Activated T-cell treated with anti-CD3 and anti-CD28 coated beads for 48 hours (primary cell): ENCODE measurements around the gene PGC.
A peak's percentile ranks its signal among the peaks of the same experiment; 100 is the strongest.

Experiments used
- DNase-seq: peaks from one replicate; pipeline ENCODE4 v3.0.0-alpha.2; 2020; ENCODE audit warnings: low read depth

The PGC gene

DNA sequence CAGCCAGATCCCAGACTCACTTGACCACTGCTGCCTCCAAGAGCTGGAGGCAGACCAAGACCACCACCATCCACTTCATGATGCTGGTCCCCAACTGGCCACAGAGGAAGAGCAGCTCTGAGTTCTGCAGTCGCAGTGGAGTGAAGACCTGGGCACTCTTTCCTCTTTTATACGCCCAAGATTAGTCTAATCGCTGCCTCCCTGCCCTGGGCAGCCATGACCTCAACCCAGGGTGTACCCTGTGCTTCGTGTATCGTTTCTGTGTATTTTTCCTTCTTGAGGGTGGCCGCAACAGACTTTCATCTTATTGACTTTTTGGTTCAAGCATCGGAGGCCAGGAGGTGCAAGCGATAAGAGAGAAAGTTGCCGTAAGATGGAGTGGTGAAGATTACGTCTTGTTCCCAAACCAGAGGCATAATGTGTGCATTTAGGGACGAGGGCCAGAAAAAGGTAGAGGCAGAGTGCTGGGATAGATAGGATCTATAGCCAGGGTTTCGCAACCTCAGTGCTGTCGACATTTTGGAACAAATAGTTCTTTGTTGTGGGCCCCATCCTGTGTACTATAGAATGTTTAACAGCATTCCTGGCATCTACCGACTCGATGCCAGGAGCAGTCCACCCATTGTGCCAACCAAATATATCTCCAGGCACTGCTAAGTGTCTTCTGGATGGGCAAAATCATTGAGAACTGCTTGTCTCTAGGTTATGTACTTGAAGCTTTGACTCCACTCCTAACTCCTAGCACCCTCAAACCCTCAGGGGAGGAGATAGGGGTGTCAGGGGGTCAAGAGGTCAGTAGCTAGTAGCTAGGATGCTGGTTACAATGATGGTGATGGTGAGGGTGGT is at the start of gene PGC:
TSS of gene PGC (minus strand) at position 142 of the 846 bp plus-strand sequence. CDS start at position 79, 63 bp downstream.
- DNase-seq, result no peak

DNA sequence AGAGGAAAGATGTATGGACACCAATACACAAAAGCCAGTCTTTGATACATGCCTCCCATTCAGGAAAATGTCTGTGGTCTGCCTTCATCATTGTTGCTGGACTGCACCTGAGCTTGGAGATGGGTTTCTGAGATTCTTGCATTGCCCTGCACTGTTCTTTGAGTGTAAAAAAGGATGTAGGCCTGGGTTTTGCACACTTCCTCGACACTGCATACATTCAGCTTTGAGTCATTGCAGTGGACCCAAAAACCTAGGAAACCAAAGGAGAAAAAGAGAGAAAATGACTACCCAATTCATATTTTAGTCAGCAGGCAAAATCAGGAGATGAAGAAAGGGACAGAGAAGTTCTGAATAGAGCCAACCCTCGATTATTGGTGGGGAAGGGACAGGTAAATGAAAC is 49.3 kb upstream of the PGC start:
- no peak for DNase-seq

DNA sequence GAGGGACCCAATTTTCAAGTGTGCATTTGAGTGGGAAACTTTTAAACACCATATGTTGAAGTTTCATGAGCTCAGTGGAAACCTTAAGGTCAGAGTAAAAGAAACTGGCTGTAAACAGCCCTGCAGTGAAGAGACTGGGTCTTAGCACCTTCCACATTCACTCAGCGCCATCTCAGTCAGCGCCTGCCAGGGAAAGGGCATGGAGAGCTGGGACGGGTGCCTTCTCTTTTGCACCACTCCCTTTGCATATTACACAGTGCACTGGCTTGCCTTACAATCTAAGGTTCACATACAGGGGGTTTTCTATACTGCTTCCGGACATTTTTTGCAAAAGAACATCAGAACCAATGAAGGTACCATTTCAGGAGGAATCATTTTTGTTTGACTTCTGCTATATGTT is 44.8 kb upstream of the PGC start:
- DNase-seq, result no peak

DNA sequence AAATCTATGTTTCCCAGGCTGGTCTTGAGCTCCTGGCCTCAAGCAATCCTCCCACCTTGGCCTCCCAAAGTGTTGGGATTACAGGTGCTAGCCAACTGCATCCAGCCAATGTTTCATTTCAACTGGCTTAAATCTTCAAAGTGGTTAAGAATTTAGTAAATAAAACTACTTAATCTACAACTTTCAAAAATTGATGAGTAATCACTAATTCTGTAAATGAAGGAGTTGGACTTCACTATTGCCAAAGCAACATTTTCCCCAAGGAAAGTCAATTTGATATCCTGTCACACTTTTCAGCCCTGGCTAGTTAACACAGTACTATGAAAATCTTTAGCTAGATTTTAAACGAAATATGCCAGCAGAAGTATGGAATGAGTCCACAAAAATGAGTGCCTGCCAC is 44.1 kb upstream of the PGC start:
- DNase-seq, result no peak

DNA sequence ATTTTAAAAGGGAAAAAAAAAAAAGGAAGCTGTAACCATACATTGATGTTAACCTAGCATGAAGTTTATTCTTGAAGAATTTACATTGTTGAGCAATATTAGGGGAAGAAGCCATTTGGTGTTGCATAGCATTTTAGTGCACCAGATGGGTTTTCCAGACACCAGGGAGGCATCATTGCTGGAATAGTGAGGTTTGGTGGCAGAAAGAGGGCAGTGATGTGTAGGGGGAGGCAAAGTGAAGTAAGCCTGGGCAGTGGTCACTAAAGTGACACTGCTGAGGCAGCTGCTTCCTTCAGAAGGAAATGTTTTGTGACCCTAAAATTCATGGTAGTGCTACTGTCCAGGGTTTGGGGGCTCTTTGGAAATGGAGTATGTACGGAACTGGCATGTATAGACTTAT is 42.8 kb upstream of the PGC start:
- DNase-seq, result no peak

DNA sequence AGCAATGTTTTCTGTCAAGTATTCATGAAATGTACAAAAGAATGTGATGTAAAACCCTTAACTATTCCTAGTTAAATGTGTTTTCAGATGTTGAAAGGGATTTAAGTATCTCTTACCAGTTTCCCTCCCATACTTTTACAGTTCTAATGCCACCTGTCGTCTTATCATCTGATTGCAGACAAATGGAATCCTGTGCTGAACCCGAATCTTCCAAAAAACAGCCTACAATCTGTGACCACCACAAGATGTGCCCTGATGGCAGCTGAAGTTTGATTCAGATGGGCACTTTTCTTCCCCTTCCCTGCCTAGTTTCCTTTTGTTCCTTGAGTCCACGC is 42.2 kb upstream of the PGC start:
- no peak for DNase-seq

DNA sequence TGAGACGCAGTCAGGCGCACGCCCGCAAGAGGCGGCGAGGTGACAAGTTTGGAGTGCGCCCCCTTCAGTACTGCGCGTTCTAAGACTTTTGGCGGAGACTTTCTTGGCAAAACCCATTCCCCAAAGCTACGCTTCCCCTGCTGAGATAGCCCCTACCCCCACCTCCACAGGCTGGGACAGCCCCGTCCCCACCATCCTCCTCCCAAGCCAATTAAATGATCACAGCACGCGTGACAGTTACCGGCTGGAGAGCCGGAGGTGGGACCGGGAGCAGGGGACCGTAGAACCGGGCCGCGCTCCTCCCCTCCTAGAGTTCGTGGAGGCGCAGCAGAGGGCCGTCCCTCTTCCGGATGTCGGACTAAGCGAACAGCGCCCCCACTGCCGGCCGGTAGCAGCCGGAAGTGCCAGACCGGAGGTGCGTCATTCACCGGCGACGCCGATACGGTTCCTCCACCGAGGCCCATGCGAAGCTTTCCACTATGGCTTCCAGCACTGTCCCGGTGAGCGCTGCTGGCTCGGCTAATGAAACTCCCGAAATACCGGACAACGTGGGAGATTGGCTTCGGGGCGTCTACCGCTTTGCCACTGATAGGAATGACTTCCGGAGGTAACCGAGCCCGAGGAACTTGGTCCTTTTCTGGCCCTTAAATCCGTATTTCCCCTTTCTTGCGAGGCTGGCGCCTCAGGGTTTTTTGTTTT is 40.2 kb upstream of the PGC start, which contains the start of gene TOMM6:
TSS of gene TOMM6 (plus strand) at position 476 of the 699 bp plus-strand sequence. CDS start at position 480, 4 bp downstream.
- DNase-seq, result peak; percentile 94

DNA sequence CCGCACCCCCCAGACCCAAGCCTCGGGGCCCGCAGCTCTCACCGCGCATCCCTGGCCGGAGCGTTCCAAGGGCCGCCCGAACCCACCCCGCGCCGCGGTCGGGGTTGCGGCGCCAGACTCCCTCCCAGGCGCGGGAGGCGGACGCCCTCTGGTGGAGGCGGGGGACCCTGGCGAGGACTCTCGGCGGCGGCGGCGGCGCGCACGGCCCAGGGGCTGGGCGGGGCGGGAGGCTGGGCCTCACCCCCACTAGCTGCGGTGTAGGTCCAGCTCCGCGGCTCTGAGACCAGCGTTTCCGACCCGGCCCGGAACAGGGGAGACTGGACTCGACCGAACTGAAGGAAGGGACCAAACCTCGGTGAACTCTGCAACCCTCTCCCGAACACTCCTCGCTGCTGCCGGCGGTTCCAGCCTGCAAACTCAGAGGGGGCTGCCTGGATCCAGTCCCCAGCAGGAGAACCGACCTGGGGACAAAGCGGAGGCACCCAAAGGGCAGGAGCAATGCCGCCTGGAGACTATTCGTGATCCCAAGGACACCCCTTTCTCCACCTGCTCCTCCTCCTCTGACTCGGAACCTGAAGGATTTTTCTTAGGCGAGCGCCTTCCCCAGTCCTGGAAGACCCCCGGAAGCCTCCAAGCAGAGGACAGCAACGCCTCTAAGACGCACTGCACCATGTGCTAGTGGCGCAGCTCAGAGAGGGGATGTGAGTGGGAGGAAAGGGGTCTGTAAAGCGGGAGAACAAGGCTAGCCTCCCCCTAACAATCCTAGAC is 39.4 kb upstream of the PGC start:
- DNase-seq, result peak; percentile 88

DNA sequence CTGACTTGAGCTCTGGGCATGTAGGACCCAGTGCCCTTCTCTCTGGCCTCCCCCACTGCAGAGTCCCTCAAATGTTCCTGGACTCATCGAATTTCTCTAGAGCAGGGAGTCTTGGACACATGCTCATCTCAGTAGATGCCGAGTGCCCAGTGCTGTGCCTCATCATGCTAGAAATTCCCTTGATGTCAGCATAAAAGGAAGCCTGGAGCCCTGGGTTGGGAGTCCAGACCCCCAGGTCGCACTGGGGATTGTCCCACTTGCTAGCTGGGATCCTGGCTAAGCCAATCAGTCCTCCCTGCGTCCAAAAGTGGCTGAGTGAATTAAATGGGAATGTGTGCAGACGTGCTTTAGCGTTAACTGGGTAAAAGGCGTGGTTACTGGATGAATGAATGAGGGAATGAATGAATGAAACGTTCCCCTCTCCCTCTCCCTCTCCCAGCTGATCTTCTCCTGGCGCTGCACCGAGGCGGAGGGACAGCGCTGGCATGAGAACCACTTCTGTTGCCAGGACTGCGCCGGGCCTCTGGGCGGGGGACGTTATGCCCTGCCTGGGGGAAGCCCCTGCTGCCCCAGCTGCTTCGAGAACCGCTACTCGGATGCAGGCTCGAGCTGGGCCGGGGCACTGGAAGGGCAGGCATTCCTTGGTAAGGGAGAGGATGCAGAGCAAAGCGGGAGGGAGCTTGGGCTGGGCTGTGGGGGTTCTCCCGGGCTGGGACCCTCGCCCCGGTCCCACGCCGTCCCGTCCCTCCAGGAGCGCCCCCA is 38.7 kb upstream of the PGC start:
- no peak for DNase-seq

DNA sequence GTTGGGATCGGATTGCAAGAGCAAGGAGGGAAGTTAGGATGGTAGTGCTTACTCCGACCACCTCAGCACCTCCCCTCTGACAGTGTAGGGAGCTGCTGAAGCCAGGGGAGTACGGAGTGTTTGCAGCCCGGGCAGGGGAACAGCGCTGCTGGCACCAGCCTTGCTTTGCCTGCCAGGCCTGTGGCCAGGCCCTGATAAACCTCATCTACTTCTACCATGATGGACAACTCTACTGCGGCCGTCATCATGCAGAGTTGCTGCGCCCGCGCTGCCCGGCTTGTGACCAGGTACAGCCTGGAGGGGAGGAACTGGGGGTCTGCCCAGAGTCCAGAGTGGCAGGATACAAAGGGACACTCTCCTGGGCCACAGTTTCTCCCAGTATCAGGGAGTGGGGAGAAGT is 38.1 kb upstream of the PGC start:
- no peak for DNase-seq

DNA sequence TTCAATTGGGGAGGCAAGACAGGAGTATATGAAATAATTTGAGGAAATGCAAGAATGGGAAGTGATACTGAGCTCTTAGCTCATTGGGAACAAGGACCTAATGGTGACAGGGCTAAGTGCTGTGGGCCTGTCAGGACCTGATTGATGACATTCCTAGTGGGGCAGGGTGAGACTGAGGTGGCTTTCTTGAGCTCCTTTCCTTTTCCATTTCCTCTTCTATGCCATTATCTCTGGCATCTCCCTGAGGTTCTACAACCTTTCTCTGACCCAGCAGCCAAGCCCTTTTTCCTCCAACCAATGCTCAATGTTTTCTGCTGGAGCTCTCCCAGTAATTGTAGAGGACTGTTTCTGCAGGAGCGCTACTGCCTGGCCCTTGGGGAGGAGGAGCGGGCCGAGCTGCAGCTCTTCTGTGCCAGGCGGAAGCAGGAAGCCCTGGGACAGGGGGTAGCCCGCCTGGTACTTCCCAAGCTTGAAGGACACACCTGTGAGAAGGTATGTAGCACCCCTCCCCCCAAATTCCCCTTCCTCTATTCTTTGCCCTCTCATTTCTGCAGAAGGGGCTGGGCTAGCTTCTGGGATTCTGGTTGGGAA is 37.5 kb upstream of the PGC start:
- no peak for DNase-seq

DNA sequence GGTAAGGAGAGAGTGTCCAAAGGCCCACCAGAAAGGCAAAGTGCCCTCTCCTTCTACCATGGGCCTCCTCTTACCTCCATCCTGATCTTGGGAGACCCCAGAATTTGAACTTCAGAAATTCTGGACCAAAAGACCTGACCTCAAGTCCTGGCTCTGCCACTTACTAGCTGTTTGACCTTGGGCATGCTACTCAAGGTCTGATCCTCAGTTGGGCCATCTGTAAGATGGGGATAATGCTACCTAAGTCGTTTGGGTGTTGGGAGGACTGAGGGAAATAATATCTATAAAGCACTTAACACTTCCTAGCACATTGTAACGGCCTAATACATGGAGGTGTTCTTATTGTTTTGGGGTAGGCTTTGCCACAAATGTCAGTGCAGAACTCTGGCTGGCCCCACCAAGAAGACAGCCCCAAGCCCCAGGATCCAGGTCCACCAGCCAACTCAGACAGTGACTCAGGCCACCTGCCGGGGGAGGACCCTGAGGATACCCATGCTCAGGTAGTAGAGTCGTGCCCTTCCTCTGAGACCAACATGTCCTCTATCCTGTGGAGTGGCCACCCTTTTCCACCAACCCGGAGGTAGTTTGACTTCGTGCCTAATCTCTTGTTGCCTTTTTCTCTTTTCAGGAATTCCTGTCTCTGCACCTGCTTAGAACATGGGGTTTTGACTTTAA is 36.0 kb upstream of the PGC start:
- DNase-seq, result no peak

DNA sequence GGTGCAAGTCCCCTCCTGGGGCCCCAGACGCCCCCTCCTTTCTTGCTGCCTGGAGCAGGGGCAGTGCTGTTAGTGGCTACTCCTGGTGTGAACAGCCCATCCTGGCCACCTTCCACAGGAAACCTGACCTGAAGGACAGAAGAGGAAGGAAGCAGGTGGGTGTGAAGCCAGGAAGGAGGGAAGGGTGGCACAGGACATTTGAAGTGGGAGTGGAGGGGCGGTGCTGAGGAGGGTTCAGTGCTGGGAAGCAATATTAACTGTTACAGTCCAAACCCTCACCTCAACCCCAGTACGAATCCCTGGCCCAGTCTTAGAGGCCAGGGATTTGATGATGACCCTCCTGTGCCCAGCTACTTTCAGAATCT is 34.2 kb upstream of the PGC start:
- no peak for DNase-seq

DNA sequence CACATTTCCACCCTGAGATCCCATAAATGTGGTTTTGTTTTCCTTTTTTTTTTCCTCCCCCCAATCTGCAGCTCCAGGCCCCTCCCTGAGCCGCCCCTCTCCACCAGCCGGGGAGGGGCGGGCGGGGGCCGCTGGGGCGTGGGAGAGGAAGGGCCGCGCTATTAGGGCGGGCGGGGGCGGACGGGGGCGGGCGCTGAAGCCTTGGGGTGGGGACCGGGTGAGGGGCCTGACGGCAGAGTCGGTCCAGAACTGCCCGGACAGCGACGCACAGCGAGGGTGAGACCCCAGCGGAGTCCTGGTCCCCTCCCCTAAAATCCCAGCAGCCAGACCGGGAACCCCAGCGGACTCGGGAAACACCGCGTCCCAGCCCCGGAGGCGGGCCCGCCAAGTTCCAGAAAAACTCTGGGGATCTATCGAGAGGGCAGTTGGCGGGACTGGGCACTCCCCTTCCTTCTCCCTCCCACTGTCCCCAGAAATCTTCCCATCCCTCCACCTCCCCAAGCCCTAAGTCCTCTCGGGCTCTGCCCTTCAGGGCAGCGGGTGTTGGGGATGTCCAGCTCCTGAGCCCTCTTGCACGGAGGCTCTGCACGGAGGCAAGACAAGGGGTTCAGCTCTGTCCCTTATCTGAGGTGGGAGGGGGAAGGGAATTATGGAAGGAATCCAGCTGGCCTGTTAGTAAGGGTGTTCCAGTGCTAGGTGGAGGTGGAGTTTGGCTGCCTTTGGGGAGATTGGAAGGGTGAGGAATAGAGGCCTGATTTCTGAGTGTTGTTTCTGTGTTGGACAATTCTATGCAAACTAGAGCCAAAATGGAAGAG is 33.6 kb upstream of the PGC start, which contains the start of gene PRICKLE4:
TSS of gene PRICKLE4 (plus strand) at position 232 of the 815 bp plus-strand sequence. CDS start 2,692 bp downstream, outside the sequence.
- DNase-seq, result no peak

DNA sequence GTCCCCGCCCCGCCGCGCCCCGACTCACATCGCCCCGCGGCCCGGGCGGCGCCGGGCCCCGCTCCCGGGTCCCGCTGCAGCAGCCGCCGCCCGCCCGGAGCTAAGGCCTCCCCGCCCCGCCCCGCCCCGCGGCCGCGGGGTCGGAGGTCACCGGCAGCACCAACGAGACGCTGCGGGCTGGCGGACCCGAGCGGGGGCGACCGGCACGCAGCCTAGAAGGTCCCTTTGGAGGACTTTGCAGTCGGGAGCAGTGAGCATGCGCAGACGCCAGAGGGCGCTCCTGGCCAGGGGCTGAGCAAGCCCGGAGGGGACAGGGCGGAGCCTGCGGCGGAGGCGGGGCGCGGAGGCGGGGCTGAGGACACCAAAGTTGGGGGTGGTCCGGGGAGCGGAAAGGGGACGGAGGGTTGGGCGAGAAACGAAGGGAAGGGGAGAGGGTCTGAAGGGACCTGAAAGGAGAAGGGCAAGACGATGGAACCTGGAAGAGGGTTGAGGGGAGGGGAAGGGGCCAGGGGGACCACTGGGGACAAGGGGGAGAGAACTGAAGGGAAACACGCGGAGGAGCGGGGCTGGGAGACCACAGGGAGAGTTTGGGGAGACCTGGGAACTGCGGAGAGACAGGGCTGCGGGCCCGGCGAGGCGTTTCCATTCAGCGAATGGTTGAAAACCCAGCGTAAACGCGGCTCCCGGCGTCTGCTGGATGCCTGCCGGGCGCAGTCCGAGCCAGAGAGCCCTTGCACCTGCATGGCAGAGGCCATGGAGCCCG is 32.8 kb upstream of the PGC start, which contains the start of gene FRS3:
TSS of gene FRS3 (minus strand) at position 113 of the 763 bp plus-strand sequence. CDS start 2,913 bp downstream, outside the sequence.
- DNase-seq, result peak; percentile 99

DNA sequence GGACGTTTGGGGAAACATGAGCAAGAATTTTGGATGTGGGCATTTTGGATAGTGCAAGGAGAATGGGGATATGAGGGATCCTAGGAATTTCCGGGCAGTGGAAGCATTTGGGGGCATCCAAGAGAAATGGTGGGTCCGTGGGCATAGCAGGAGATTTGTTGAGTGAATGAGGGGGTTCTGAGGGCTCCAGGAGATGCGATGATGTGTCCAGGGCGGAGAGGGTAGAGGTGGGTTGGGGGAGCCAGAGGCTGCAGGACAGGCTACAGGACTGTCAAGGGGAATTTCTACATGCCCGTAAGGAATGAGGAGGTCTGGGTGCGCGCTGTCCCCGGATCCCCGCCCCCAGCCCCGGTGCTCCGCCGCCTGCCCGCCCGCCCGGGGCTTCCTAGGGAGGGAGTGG is 32.1 kb upstream of the PGC start:
- no peak for DNase-seq

DNA sequence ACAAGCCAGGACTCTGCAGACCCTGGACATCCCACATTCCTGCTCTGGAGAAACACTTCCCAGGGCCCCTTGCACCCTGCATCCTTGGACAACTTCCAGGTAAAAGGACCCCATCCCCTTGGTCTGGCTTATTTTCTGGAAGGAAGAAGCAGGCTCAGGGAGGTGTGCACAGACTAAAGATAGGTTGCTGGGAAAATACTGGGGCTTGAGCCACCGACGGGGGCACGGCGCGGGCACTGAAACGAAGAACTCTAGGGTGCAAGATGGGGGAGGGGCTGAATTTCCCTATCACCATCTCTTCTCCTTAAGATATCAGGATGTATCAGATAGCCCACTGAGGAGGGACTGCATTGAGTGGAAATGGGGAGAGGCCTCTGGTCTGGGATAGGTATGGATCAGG is 31.7 kb upstream of the PGC start:
- no peak for DNase-seq

DNA sequence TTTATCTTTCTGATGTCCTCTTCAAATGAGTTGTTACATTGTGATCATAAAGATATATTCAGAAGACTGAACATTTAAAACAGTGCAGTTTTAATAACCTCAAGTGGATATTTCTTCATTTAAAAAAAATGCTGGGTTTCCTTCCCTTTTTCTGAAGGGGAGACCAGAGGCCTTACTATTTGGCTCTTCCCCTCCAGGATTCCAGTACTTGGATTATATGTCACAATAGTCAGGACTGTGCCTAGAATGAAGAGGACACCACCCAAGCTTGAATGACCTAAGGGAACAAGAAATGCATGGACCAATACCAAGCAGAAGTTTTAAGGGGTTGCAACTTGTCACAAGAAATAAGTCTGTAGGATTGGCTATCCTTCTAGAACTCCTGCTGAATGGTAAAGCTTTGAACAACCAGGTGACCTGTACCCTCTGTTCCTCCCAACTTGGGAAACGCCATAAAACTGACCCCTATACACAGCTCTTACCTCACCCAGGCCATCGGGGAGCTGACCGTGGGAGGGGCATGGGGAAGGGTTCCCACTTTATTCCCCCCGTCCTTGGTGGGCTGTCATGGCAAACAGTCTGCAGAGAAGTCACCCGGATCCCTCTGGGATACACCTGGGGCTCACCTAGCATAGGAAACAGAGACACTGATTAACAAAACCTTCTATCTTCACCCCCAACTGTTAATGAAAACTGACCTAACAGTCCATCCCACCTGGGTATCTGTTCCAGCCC is 30.5 kb upstream of the PGC start:
- DNase-seq, result no peak
